Ishikawa (cell line): ENCODE data around the gene FETUB.

Experiments
- CEBPB ChIP-seq: IDR thresholded peaks from 2 replicates; pipeline ENCODE4 v1.6.1; 2012
- CREB1 ChIP-seq: IDR thresholded peaks from 2 replicates; pipeline ENCODE4 v1.6.1; 2012; ENCODE audit warnings: low read depth
- NFIC ChIP-seq: IDR thresholded peaks from 2 replicates; pipeline ENCODE4 v1.6.1; 2012

DNA sequence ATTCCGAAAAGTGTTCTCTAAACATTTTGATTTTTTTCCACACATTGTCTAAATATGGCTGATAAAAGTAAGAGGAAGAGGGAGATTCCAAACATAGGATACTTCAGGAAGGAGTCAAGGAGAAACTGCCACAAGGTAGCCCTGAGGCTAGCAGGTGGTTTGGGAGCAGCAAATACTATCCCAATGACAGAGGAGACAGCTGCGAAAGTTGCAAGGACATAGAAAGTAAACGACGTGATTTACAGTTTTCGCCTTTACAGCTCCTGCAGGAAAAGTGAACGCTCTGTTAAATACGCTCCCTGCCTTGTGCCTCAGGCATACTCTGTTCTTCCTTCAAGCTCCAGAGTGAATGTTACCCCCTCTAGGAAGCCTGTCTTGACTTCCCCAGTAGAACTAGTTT, 3.7 kb upstream of the FETUB start:
- TF ChIP-seq NFIC (no peak), CREB1 (no peak), CEBPB (no peak)
